GM12892 (cell line): ENCODE data around the gene IL17RD.

Experiments used
- POLR2A ChIP-seq: IDR thresholded peaks from 2 replicates; pipeline ENCODE4 v1.6.1; 2011; ENCODE audit warnings: low read depth, low read length, control low read depth
- POLR2AphosphoS5 ChIP-seq: IDR thresholded peaks from 2 replicates; pipeline ENCODE4 v1.6.1; 2011; ENCODE audit warnings: low read depth, low read length, control low read depth

- TF ChIP-seq POLR2AphosphoS5 (no peak), POLR2A (no peak)
Measured at GRCh38 chr3:57199895-57200297, 34.7 kb upstream of the IL17RD start, which contains the start of gene HESX1.
